HG03108 (cell line): ENCODE data around the gene TXLNA.
A peak's percentile ranks its signal among the peaks of the same experiment; 100 is the strongest.

Experiments used
- ATAC-seq: cut with Tn5 transposase; IDR thresholded peaks from one replicate; pipeline ENCODE4 v1.9.1; 2021; ENCODE audit warnings: moderate library complexity; ENCODE audit not compliant: unreplicated experiment

TXLNA gene

GRCh38 chr1:32208469-32208868 is 29.0 kb downstream of the TXLNA start:
- no peak for ATAC-seq

GRCh38 chr1:32208891-32209328 is 29.4 kb downstream of the TXLNA start, which contains the start of gene DCDC2B:
TSS of gene DCDC2B (plus strand) at chr1:32209089. CDS start at chr1:32209094, 5 bp downstream.
- ATAC-seq: no peak

GRCh38 chr1:32215629-32216480 is 36.4 kb downstream of the TXLNA start:
- ATAC-seq: no peak

DNA sequence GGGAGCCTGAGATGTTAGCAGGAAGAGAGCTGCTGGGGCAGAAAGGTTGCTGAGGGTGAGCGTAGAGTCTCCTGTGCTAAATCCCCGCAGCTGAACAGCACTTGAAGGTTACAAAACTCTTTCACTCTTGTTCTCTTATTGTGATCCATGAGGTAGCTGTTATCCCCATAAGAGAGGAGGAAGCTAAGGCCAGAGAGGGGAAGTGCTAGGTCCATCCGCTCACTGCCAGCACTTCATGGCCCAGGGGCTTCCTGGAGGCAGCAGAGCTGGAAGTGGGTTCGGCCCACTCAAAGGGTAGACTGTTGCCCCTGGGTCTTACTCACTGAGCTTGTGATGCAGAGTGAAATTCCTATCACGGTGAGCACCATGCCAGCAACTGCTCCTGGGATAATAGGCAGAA is 37.1 kb downstream of the TXLNA start:
- ATAC-seq: no peak

GRCh38 chr1:32219022-32219421 is 39.5 kb downstream of the TXLNA start:
- ATAC-seq: no peak

GRCh38 chr1:32220746-32221580 is 41.5 kb downstream of the TXLNA start:
- ATAC-seq: no peak

DNA sequence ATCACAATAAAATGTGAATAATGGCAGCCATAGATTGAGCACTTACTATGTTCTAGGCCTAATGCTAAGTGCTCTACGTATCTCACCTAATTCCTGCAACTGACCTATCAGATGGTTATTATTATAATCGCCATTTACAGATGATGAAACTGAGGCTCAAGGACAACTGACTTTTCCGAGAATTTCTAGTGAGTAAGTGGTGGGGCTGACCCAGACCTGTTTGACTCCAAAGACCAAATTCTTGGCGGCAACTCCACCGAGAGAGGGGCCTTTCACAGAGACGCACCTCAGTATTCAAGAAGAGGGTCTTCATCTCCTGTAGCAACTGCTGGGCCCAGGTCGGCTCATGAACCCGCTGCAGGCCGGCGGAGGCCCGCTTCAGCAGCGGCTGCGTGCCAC is 42.1 kb downstream of the TXLNA start:
- ATAC-seq: no peak

- ATAC-seq: peak; percentile 88
These were observed 42.7 kb downstream of the TXLNA start, which contains the start of the genes EIF3I and TMEM234 for GRCh38 chr1:32221980-32222755. TSS of gene EIF3I (plus strand) at chr1:32222407. CDS start at chr1:32222442, 35 bp downstream. TSS of gene TMEM234 (minus strand) at chr1:32222353. CDS start at chr1:32222322, 31 bp downstream.

GRCh38 chr1:32223683-32224082 is 44.2 kb downstream of the TXLNA start:
- ATAC-seq: no peak

DNA sequence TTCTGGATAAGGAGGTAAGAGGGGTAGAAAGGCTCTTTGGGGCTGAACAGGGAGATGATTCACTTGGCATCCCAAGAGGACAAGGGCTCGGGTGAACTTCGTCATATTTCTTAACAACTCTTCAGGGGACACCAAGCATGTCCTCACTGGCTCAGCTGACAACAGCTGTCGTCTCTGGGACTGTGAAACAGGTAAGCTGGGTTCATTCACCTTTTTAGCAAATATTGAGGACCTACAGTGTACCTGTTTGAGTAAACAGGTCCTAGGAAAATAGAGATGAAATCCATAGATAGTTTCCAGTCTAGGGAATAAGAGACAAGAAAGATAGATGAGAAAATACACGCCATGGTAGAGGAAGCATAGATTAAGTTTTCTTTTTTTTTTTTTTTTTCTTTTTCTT is 44.8 kb downstream of the TXLNA start:
- ATAC-seq: no peak

GRCh38 chr1:32228771-32229170 is 49.3 kb downstream of the TXLNA start:
- ATAC-seq: no peak

DNA sequence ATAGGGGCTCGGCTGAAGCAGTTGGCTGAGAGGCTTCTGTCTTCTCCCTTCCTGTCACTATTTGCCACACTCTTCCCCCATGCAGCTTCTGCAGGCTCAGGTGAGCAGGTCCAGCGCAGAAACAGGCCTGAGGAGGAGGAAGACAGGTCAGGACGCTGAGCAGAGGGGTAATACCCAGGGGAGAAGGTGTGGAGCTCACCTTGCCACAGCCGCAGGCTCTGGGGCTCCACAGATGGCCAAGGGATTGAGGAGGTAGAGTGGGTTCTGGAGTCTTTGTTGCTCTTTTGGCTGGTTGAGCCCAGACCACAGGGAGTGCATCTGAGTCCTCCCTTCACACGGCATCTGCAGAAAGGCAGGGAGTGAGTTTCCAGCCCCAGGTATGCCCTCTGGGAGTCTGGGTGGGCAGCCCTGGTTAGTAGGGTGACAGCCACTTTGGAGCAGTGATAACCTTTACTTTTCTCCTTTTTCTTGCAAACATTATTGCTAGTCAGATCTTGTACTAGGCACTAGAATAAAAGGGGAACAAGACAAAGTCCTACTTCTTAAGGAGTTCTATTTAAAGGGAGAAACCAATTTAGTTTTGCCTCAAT is 52.5 kb downstream of the TXLNA start:
- no peak for ATAC-seq

GRCh38 chr1:32232558-32233304 is 53.3 kb downstream of the TXLNA start:
- no peak for ATAC-seq

DNA sequence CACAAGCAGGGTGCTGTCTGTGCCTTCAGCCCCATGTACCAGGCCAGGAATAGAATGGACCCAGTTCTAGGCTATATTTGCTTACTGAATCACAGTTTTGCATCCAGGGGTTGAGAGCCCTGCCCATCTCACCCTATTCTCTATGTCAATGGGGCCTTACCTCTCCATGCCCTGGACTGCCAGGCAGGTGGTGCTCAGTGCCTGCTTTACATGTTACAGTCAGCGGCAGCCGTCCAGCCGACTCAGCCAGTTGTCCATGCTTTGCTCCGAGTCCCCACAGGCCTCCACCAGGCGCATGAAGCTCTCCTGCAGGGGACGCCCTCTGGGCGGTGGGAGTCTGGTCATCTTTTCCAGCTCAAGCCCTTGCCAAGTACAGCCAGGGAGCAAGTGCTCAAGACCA is 55.3 kb downstream of the TXLNA start:
- ATAC-seq: no peak

DNA sequence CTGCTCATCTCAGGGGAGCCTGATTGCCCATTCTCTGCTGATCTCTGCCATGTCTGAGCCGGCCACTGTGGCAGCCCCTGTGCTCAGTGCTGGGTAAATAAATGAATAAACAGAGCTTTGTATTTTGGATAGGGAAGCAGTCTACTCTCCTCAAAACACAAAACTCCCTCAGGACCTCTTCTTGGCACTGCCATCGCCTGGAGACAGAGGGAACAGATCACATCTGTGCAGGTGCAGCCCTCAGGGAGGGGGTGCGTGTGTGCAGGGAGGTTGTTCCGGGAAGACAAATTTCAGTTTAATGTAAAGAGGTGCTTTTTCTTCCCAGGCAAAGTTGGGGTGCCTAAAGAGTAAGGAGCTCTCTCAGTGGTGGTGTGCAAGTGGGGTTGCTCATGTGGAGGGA is 59.9 kb downstream of the TXLNA start:
- ATAC-seq: no peak

GRCh38 chr1:32239790-32240139 is 60.3 kb downstream of the TXLNA start:
- ATAC-seq: no peak

- ATAC-seq: no peak
These were observed 60.9 kb downstream of the TXLNA start for GRCh38 chr1:32240140-32240951.

GRCh38 chr1:32241001-32241763 is 61.7 kb downstream of the TXLNA start:
- ATAC-seq: no peak
